H9 (cell line): ENCODE measurements around the gene TCF4. TPM values are rescaled to one million over a fixed set of nuclear protein-coding genes. Genes with fewer than 3 reads are reported as not detected.

ENCODE experiments used
- DNase-seq: peaks from one replicate; pipeline ENCODE4 v3.0.0-alpha.2; 2017
- H2AFZ ChIP-seq: one replicate; pipeline ENCODE4 v1.6.1; 2013; ENCODE audit warnings: mild to moderate bottlenecking, low read length, control low read depth, moderate library complexity
- H2AK5ac ChIP-seq: 2 replicates; pipeline ENCODE4 v1.6.1; 2013; ENCODE audit warnings: low read length, control low read depth, mixed read lengths; ENCODE audit not compliant: insufficient read length
- H2BK120ac ChIP-seq: one replicate; pipeline ENCODE4 v1.6.1; 2013; ENCODE audit warnings: low read depth, mild to moderate bottlenecking, low read length, control low read depth, inconsistent platforms; ENCODE audit not compliant: poor library complexity, severe bottlenecking
- H2BK12ac ChIP-seq: 2 replicates; pipeline ENCODE4 v1.6.1; 2013; ENCODE audit warnings: low read length, control low read depth, mixed read lengths, low read depth; ENCODE audit not compliant: insufficient read length
- H2BK15ac ChIP-seq: 2 replicates; pipeline ENCODE4 v1.6.1; 2013; ENCODE audit warnings: low read depth, low read length, control low read depth
- H2BK20ac ChIP-seq: one replicate; pipeline ENCODE4 v1.6.1; 2013; ENCODE audit warnings: low read depth, mild to moderate bottlenecking, low read length, control low read depth, inconsistent platforms; ENCODE audit not compliant: poor library complexity, severe bottlenecking
- H2BK5ac ChIP-seq: 2 replicates; pipeline ENCODE4 v1.6.1; 2013; ENCODE audit warnings: low read length, control low read depth, mixed read lengths; ENCODE audit not compliant: insufficient read length
- H3K14ac ChIP-seq: 2 replicates; pipeline ENCODE4 v1.6.1; 2013; ENCODE audit warnings: low read length, control low read depth; ENCODE audit not compliant: insufficient read depth
- H3K18ac ChIP-seq: 2 replicates; pipeline ENCODE4 v1.6.1; 2013; ENCODE audit warnings: low read depth, mild to moderate bottlenecking, mixed read lengths, low read length, control low read depth; ENCODE audit not compliant: insufficient read length
- H3K23ac ChIP-seq: 2 replicates; pipeline ENCODE4 v1.6.1; 2013; ENCODE audit warnings: low read length, control low read depth, mixed read lengths, low read depth; ENCODE audit not compliant: insufficient read length
- H3K23me2 ChIP-seq: 2 replicates; pipeline ENCODE4 v1.6.1; 2013; ENCODE audit warnings: low read depth, mild to moderate bottlenecking, mixed read lengths, low read length, control low read depth; ENCODE audit not compliant: insufficient read length, poor library complexity, severe bottlenecking
- H3K27ac ChIP-seq: 2 replicates; pipeline ENCODE4 v1.5.1; 2013; ENCODE audit warnings: low read length, control low read depth, mixed read lengths, low read depth; ENCODE audit not compliant: insufficient read length
- H3K27me3 ChIP-seq: 2 replicates; pipeline ENCODE4 v1.6.1; 2013; ENCODE audit warnings: low read length, control low read depth, inconsistent platforms; ENCODE audit not compliant: insufficient read depth
- H3K4ac ChIP-seq: 2 replicates; pipeline ENCODE4 v1.6.1; 2013; ENCODE audit warnings: low read depth, mild to moderate bottlenecking, control low read depth, inconsistent platforms, low read length, moderate library complexity
- H3K4me1 ChIP-seq: 2 replicates; pipeline ENCODE4 v1.6.1; 2013; ENCODE audit warnings: low read length, control low read depth, inconsistent platforms; ENCODE audit not compliant: insufficient read depth
- H3K4me2 ChIP-seq: 2 replicates; pipeline ENCODE4 v1.6.1; 2013; ENCODE audit warnings: low read length, control low read depth, mixed read lengths; ENCODE audit not compliant: insufficient read length, insufficient read depth
- H3K56ac ChIP-seq: 2 replicates; pipeline ENCODE4 v1.6.1; 2013; ENCODE audit warnings: low read depth, mild to moderate bottlenecking, mixed read lengths, low read length, control low read depth; ENCODE audit not compliant: insufficient read length
- H3K79me1 ChIP-seq: 2 replicates; pipeline ENCODE4 v1.6.1; 2013; ENCODE audit warnings: low read depth, mild to moderate bottlenecking, moderate library complexity, low read length, control low read depth, inconsistent platforms; ENCODE audit not compliant: insufficient read depth, poor library complexity, severe bottlenecking
- H3K79me2 ChIP-seq: 2 replicates; pipeline ENCODE4 v1.6.1; 2013; ENCODE audit warnings: low read length, control low read depth, inconsistent platforms; ENCODE audit not compliant: insufficient read depth
- H3K9ac ChIP-seq: 2 replicates; pipeline ENCODE4 v1.6.1; 2013; ENCODE audit warnings: low read length, control low read depth, mixed read lengths; ENCODE audit not compliant: insufficient read length; ENCODE audit errors: extremely low read depth
- H3K9me3 ChIP-seq: one replicate; pipeline ENCODE4 v1.6.1; 2013; ENCODE audit warnings: low read depth, low read length, inconsistent platforms; ENCODE audit not compliant: control insufficient read depth
- H3T11ph ChIP-seq: one replicate; pipeline ENCODE4 v1.6.1; 2013; ENCODE audit warnings: mild to moderate bottlenecking, low read length, control low read depth, inconsistent platforms
- H4K20me1 ChIP-seq: one replicate; pipeline ENCODE4 v1.6.1; 2013; ENCODE audit not compliant: control insufficient read depth, insufficient read length, insufficient read depth
- H4K5ac ChIP-seq: 2 replicates; pipeline ENCODE4 v1.6.1; 2013; ENCODE audit warnings: low read depth, mild to moderate bottlenecking, mixed read lengths, low read length, control low read depth; ENCODE audit not compliant: insufficient read length
- H4K8ac ChIP-seq: replicated peaks from 2 replicates; pipeline ENCODE4 v1.6.1; 2013; ENCODE audit warnings: low read length, control low read depth, mixed read lengths, low read depth; ENCODE audit not compliant: insufficient read length
- H4K91ac ChIP-seq: 2 replicates; pipeline ENCODE4 v1.6.1; 2013; ENCODE audit warnings: low read depth, mild to moderate bottlenecking, moderate library complexity, mixed read lengths, low read length, control low read depth; ENCODE audit not compliant: insufficient read length
- H3K27ac Mint-ChIP-seq, 3 experiments: 2 replicates in 2 of 3; 3 replicates in 1 of 3; pipeline ENCODE4 v1.8.0; 2020 to 2021; ENCODE audit warnings: mixed read lengths in 3 of 3, mild to moderate bottlenecking in 1 of 3, moderate library complexity in 1 of 3
- H3K27me3 Mint-ChIP-seq: 2 replicates; pipeline ENCODE4 v1.8.0; 2021; ENCODE audit warnings: low read depth, mild to moderate bottlenecking, moderate library complexity, mixed read lengths
- H3K36me3 Mint-ChIP-seq, 3 experiments: 2 replicates in 2 of 3; 3 replicates in 1 of 3; pipeline ENCODE4 v1.8.0; 2020 to 2021; ENCODE audit warnings: low read depth in 3 of 3, mixed read lengths in 3 of 3; ENCODE audit not compliant: insufficient read depth in 1 of 3
- H3K4me1 Mint-ChIP-seq, 2 experiments: 2 replicates each; pipeline ENCODE4 v1.8.0; 2020; ENCODE audit warnings: mixed read lengths in 2 of 2
- H3K4me3 Mint-ChIP-seq, 2 experiments: 2 replicates in 1 of 2; 3 replicates in 1 of 2; pipeline ENCODE4 v1.8.0; 2020 to 2021; ENCODE audit warnings: mild to moderate bottlenecking in 2 of 2, mixed read lengths in 2 of 2, moderate library complexity in 1 of 2
- H3K9me3 Mint-ChIP-seq, 2 experiments: 2 replicates in 1 of 2; 3 replicates in 1 of 2; pipeline ENCODE4 v1.8.0; 2020; ENCODE audit warnings: mild to moderate bottlenecking in 2 of 2, mixed read lengths in 2 of 2, moderate library complexity in 1 of 2
- CTCF ChIP-seq: fragments of 200-600 bp; sonication (generic); conservative IDR thresholded peaks from 3 replicates; pipeline ENCODE4 v1.8.0; 2021; ENCODE audit warnings: antibody characterized with exemption, mild to moderate bottlenecking
- WGBS: extraction: QIAGEN DNeasy Blood & Tissue Kit; methylation state at CpG from one replicate; pipeline ENCODE4 v1.1.7; 2013; ENCODE audit warnings: missing lambda C conversion rate, low lambda C conversion rate, mixed read lengths; ENCODE audit not compliant: insufficient read length; ENCODE audit errors: extremely low coverage; 5-methylcytosine and 5-hydroxymethylcytosine counted together
- total RNA-seq: library from RNA; stranded (reverse); gene quantifications from 2 replicates; pipeline ENCODE4 v1.2.1, GENCODE V29; 2021

TCF4 gene
- total RNA-seq, 1 experiment from 2014 or later, result 99.4 TPM

GRCh38 chr18:55390898-55391297 is 197.1 kb downstream of the TCF4 start:
- Histone ChIP-seq H2BK20ac (no peak overlapping the region), H2BK120ac (no peak overlapping the region), H3K4me1 (no peaks in the 10 kb centered on the region), H3K23ac (no peak overlapping the region), H3K4ac (no peak overlapping the region), H2AK5ac (no peak overlapping the region), H3K27ac (no peak overlapping the region), H3K27me3 (no peaks in the 10 kb centered on the region), H2BK5ac (no peak overlapping the region), H2BK15ac (no peak overlapping the region), H3K79me2 (peaks cover 6% of the 10 kb centered on the region), H3K23me2 (no peaks in the 10 kb centered on the region), H2AFZ (no peak overlapping the region), H2BK12ac (no peak overlapping the region), H4K5ac (no peak overlapping the region), H3K14ac (no peak overlapping the region), H3K56ac (no peak overlapping the region), H3K18ac (no peak overlapping the region), H3K4me2 (no peak overlapping the region), H3T11ph (no peak overlapping the region), H4K8ac (no peak overlapping the region), H3K9ac (no peak overlapping the region), H3K79me1 (peaks cover 3% of the 10 kb centered on the region), H4K91ac (no peak overlapping the region), H3K9me3 (no peaks in the 10 kb centered on the region), H4K20me1 (no peaks in the 10 kb centered on the region)
- H3K27ac Mint-ChIP-seq, result no peak overlapping the region
- no peak for TF ChIP-seq CTCF
- H3K4me1 Mint-ChIP-seq, result peaks cover 8 to 11% of the 10 kb centered on the region in 2 experiments
- WGBS, result no CpG with 5 or more reads among the region's 4 CpGs
- H3K4me3 Mint-ChIP-seq, result no peak overlapping the region
- no peak for DNase-seq
- peaks cover 5 to 7% (median 6%) of the 10 kb centered on the region in 3 experiments; a peak in 6 of 7 replicates for H3K36me3 Mint-ChIP-seq
- H3K27me3 Mint-ChIP-seq, result no peaks in the 10 kb centered on the region
- H3K9me3 Mint-ChIP-seq, result no peaks in the 10 kb centered on the region
